K562 (cell line): ENCODE measurements around the gene SH3BP5. TPM values are rescaled to one million over a fixed set of nuclear protein-coding genes. Genes with fewer than 3 reads are reported as not detected.

Source experiments
- BRD4 ChIP-seq: fragments of 200-600 bp; sonication (generic); IDR thresholded peaks from 2 replicates; pipeline ENCODE4 v1.6.1; 2017; ENCODE audit warnings: inconsistent platforms
- HCFC1 ChIP-seq: IDR thresholded peaks from 2 replicates; pipeline ENCODE4 v1.6.1; 2012; ENCODE audit warnings: low read depth, low read length, improper control_type of control experiment
- KDM2B ChIP-seq: fragments of 250-450 bp; sonication (Bioruptor Pico); IDR thresholded peaks from 2 replicates; pipeline ENCODE4 v1.8.0; 2021; ENCODE audit warnings: mild to moderate bottlenecking, moderate library complexity
- PHF8 ChIP-seq: fragments of 200-600 bp; sonication (generic); IDR thresholded peaks from 2 replicates; pipeline ENCODE4 v1.6.1; 2012; ENCODE audit warnings: mixed run types, mild to moderate bottlenecking, inconsistent platforms, low read length, moderate library complexity, borderline replicate concordance
- POLR2AphosphoS2 ChIP-seq: IDR thresholded peaks from 2 replicates; pipeline ENCODE4 v1.6.1; 2012; ENCODE audit warnings: low read length, improper control_type of control experiment
- RAD21 ChIP-seq, 2 experiments: fragments of 250-450 bp in 1 of 2; fragments of 450-650 bp in 1 of 2; sonication (Bioruptor Pico) in 1 of 2; formaldehyde crosslinking in 1 of 2; IDR thresholded peaks in 1 of 2; conservative IDR thresholded peaks in 1 of 2; 2 replicates each; pipeline versions ENCODE4 v1.4.0 to v1.8.0; 2020 to 2022; ENCODE audit warnings: mild to moderate bottlenecking in 2 of 2, moderate library complexity in 1 of 2
- REST ChIP-seq, 2 experiments: fragments of 450-650 bp; formaldehyde crosslinking in 1 of 2; IDR thresholded peaks; 2 replicates each; pipeline versions ENCODE4 v1.4.0 to v1.6.1; 2014 to 2020; ENCODE audit warnings: mild to moderate bottlenecking in 2 of 2, borderline replicate concordance in 1 of 2, low read depth in 1 of 2
- SIN3A ChIP-seq, 2 experiments: fragments of 150-350 bp in 1 of 2; IDR thresholded peaks; 2 replicates each; pipeline ENCODE4 v1.6.1; 2011 to 2016; ENCODE audit warnings: borderline replicate concordance in 2 of 2, low read depth in 2 of 2, low read length in 2 of 2, mild to moderate bottlenecking in 2 of 2, moderate library complexity in 2 of 2; ENCODE audit not compliant: control insufficient read depth in 1 of 2
- TCFL5 ChIP-seq: fragments of 250-450 bp; sonication (Bioruptor Pico); conservative IDR thresholded peaks from 2 replicates; pipeline ENCODE4 v1.6.1; 2021; ENCODE audit warnings: mild to moderate bottlenecking, moderate library complexity, matching md5 sums
- ZNF444 ChIP-seq: fragments of 250-450 bp; sonication (Bioruptor Pico); IDR thresholded peaks from 2 replicates; pipeline ENCODE4 v1.4.0; 2020; ENCODE audit warnings: mild to moderate bottlenecking, moderate library complexity
- ZNF583 ChIP-seq: fragments of 250-450 bp; sonication (Bioruptor Pico); IDR thresholded peaks from 2 replicates; pipeline ENCODE4 v1.4.0; 2020
- polyA plus RNA-seq, 8 experiments: library from polyadenylated mRNA; depleted of rRNA in 4 of 8; stranded (reverse) in 5 of 8; unstranded in 3 of 8; fragments of >200 nt; fragmentation: Nextera tagmentation in 2 of 8; fragmentation: Illumina TruSeq in 1 of 8; extraction: Ambion mirVana in 2 of 8; extraction: Trizol in 1 of 8; gene quantifications; 2 replicates each; pipeline versions ENCODE4 v1.2.1 to v1.2.3, GENCODE V29; 2011 to 2014; ENCODE audit warnings: inconsistent platforms in 1 of 8, missing spikeins in 1 of 8
- total RNA-seq, 7 experiments: library from RNA; depleted of rRNA in 6 of 7; stranded (reverse); fragments of >200 nt in 6 of 7; fragmentation: Illumina TruSeq in 2 of 7; extraction: Trizol in 2 of 7; gene quantifications; 2 replicates each; pipeline versions ENCODE4 v1.2.1 to v1.2.3, GENCODE V29; 2011 to 2021; ENCODE audit warnings: low replicate concordance in 1 of 7
- TF ChIP-seq, protein P1 (sequence below): fragments of 450-650 bp; IDR thresholded peaks from 2 replicates; pipeline ENCODE4 v1.6.1; 2017; ENCODE audit warnings: antibody characterized with exemption
- TF ChIP-seq, protein P2 (sequence below): fragments of 450-650 bp; conservative IDR thresholded peaks from 2 replicates; pipeline ENCODE4 v1.6.1; 2016; ENCODE audit warnings: missing genetic modification characterization, low read depth, mild to moderate bottlenecking, control low read depth, missing compliant biosample characterization

Gene SH3BP5
- total and polyA plus RNA-seq, 9 of the 15 experiments (the other 6 are each of a cell fraction or from before 2014, with no cell fraction given): 2.9 to 29.0 (median 14.9) TPM

- TF ChIP-seq REST (IDR thresholded peaks at IDR 0.05; ENCODE audit: borderline replicate concordance) (no peak), REST (CRISPR knock-in tag; IDR thresholded peaks at IDR 0.05; ENCODE audit: low read depth) (no peak), RAD21 (CRISPR knock-in tag; conservative IDR thresholded peaks at IDR 0.05 in 1 of 2, IDR thresholded peaks at IDR 0.05 in 1 of 2) (no peak), POLR2AphosphoS2 (no peak), PHF8 (no peak), BRD4 (no peak; the same call in 1 of the 2 replicates), SIN3A (IDR thresholded peaks at IDR 0.05; ENCODE audit: borderline replicate concordance in 2 of 2, control insufficient read depth in 1 of 2, low read depth in 2 of 2, low read length in 2 of 2) (no peak), ZNF444 (CRISPR knock-in tag) (no peak), KDM2B (CRISPR knock-in tag) (no peak), TCFL5 (CRISPR knock-in tag) (no peak), ZNF583 (CRISPR knock-in tag) (no peak), HCFC1 (no peak)
- TF ChIP-seq, protein P1, sequence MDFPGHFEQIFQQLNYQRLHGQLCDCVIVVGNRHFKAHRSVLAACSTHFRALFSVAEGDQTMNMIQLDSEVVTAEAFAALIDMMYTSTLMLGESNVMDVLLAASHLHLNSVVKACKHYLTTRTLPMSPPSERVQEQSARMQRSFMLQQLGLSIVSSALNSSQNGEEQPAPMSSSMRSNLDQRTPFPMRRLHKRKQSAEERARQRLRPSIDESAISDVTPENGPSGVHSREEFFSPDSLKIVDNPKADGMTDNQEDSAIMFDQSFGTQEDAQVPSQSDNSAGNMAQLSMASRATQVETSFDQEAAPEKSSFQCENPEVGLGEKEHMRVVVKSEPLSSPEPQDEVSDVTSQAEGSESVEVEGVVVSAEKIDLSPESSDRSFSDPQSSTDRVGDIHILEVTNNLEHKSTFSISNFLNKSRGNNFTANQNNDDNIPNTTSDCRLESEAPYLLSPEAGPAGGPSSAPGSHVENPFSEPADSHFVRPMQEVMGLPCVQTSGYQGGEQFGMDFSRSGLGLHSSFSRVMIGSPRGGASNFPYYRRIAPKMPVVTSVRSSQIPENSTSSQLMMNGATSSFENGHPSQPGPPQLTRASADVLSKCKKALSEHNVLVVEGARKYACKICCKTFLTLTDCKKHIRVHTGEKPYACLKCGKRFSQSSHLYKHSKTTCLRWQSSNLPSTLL: no peak
- TF ChIP-seq, protein P2, sequence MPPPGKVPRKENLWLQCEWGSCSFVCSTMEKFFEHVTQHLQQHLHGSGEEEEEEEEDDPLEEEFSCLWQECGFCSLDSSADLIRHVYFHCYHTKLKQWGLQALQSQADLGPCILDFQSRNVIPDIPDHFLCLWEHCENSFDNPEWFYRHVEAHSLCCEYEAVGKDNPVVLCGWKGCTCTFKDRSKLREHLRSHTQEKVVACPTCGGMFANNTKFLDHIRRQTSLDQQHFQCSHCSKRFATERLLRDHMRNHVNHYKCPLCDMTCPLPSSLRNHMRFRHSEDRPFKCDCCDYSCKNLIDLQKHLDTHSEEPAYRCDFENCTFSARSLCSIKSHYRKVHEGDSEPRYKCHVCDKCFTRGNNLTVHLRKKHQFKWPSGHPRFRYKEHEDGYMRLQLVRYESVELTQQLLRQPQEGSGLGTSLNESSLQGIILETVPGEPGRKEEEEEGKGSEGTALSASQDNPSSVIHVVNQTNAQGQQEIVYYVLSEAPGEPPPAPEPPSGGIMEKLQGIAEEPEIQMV (tag): no peak
These were observed 126.9 kb downstream of the SH3BP5 start (continued) for GRCh38 chr3:15205482-15205933.
